Naive B cell (primary cell): Measurements from ENCODE around the gene MAPKAP1. TPM values are rescaled to one million over a fixed set of nuclear protein-coding genes. Genes with fewer than 3 reads are reported as not detected.

ENCODE experiments used
- ATAC-seq, 2 donors: fragments of 150-1000 bp; cut with Tn5 transposase; 2 replicates each; pipeline ENCODE4 v1.10.0; 2021; ENCODE audit warnings: low read depth in 2 of 2, mild to moderate bottlenecking in 2 of 2, moderate library complexity in 2 of 2
- DNase-seq: peaks from one replicate; pipeline ENCODE4 v3.0.0; 2022
- H3K27ac Mint-ChIP-seq, 6 donors: one replicate each; pipeline ENCODE4 v1.8.0; 2020 to 2022; ENCODE audit warnings: mild to moderate bottlenecking in 6 of 6, mixed read lengths in 6 of 6, moderate library complexity in 5 of 6, inconsistent platforms in 2 of 6
- H3K27me3 Mint-ChIP-seq, 3 donors: one replicate each; pipeline ENCODE4 v1.8.0; 2021 to 2022; ENCODE audit warnings: mixed read lengths in 3 of 3, mild to moderate bottlenecking in 1 of 3
- H3K36me3 Mint-ChIP-seq, 2 donors: one replicate each; pipeline ENCODE4 v1.8.0; 2020 to 2022; ENCODE audit warnings: mixed read lengths in 2 of 2, inconsistent platforms in 1 of 2, mild to moderate bottlenecking in 1 of 2
- H3K4me1 Mint-ChIP-seq, 3 donors: one replicate each; pipeline ENCODE4 v1.8.0; 2020 to 2022; ENCODE audit warnings: mixed read lengths in 3 of 3, inconsistent platforms in 1 of 3, mild to moderate bottlenecking in 1 of 3, moderate library complexity in 1 of 3
- H3K4me3 Mint-ChIP-seq, 8 donors: one replicate each; pipeline ENCODE4 v1.8.0; 2020 to 2022; ENCODE audit warnings: mild to moderate bottlenecking in 8 of 8, mixed read lengths in 8 of 8, moderate library complexity in 8 of 8, inconsistent platforms in 2 of 8
- H3K9me3 Mint-ChIP-seq, 7 donors: one replicate each; pipeline ENCODE4 v1.8.0; 2020 to 2022; ENCODE audit warnings: mixed read lengths in 7 of 7, mild to moderate bottlenecking in 5 of 7, inconsistent platforms in 2 of 7, moderate library complexity in 1 of 7
- polyA plus RNA-seq, 6 donors: library from polyadenylated mRNA; unstranded; fragments of 300-500 nt; fragmentation: Illumina TruSeq; gene quantifications; one replicate each; pipeline ENCODE4 v1.2.3, GENCODE V29; 2021; ENCODE audit warnings: low read depth in 6 of 6

MAPKAP1 gene
- polyA plus RNA-seq, 6 donors from 2014 or later = 62.4 to 76.1 (median 67.7) TPM

DNA sequence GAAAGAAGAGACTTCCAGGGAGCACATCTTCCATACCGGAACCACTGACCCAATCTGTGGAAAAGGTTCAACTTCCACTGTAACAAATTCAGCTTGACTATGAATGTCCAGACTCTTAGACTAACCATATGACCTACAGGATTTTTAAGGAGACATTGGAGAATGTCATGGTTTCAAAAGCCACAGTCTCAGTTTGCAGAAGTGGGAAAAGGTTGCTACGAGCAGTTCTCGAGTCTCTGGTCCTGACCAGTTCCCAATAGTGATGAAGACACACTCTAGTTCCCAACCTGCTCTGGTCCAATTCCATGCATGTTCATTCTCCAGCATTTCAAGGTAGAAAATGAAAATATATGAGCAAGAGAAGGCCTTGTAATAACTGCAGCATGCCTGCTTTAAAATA is 158.0 kb downstream of the MAPKAP1 start:
- Mint-ChIP-seq H3K27me3 (no peaks in the 10 kb centered on the region), H3K27ac (no peak overlapping the region), H3K4me3 (no peak overlapping the region), H3K4me1 (peaks cover 0 to 2% (median under 1%) of the 10 kb centered on the region in 3 donors), H3K36me3 (peaks cover 0 to 6% of the 10 kb centered on the region in 2 donors), H3K9me3 (no peaks in the 10 kb centered on the region)
- ATAC-seq (no peak), DNase-seq (no peak)

DNA sequence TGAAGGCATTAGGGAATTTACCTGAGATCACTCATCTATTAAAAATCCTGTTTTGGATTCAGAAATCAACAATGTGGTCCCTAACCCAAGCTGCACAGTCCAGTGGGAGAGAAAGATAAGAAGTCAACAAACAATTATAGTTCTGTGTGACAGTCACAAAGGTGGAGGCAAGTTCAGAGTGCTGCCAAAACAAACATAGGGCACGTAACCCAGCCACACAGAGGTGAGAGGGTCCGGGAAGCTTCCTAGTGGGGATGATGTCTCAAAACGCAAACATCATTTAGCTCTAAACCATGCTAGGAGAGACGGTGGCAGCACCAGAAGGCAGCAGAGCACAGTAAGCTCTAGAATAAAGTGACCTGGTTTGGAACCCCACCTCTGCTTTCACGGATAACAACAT is 158.9 kb downstream of the MAPKAP1 start:
- no peaks in the 10 kb centered on the region for H3K9me3 Mint-ChIP-seq

DNA sequence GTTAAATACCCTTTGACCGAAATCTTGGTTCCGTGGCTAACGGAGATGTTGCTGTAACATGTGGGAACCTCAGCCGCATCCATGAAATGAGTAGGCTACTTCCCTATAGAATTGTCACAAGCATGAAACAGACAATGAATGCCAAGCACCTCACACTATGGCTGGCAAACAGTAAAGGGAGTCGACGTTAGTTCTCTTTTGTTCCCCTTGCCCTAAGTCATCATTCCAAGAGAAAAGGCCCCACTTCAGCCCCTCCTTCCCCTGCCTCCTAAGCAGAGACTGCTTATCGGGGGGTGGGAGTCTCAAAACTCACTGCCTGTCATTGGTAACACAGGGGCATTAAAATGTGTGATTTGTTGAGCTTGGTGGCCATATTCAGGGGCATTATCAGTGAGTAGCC is 159.6 kb downstream of the MAPKAP1 start:
- Mint-ChIP-seq H3K4me1 (no peaks in the 10 kb centered on the region), H3K9me3 (no peaks in the 10 kb centered on the region), H3K27me3 (no peaks in the 10 kb centered on the region), H3K27ac (no peak overlapping the region), H3K36me3 (peaks cover under 1 to 11% of the 10 kb centered on the region in 2 donors), H3K4me3 (no peak overlapping the region)
- DNase-seq (no peak), ATAC-seq (no peak)

More for the DNA sequence above, 158.9 kb downstream of the MAPKAP1 start:
- ATAC-seq (no peak), DNase-seq (no peak)
- Mint-ChIP-seq H3K27ac (no peak overlapping the region), H3K36me3 (peaks cover 0 to 5% of the 10 kb centered on the region in 2 donors), H3K4me1 (no peaks in the 10 kb centered on the region), H3K4me3 (no peak overlapping the region), H3K27me3 (no peaks in the 10 kb centered on the region)

DNA sequence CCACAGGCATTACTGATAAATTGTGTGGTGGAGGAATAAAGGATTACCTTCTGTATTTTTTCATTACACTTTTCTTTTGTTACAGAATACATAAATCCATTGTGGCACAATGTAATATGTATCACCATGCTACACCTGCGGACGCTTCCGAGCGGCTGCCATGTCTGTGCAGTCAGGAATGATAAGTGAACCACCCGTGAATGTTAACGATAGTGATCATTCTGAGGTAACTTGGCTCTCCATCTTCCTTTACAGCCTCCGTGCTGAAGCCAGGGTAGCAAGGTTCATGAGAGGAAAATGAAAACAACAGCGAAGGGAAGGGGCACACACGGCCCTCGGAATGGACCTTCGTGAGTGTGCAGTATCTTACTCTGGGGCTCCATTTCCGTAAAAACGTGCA is 161.2 kb downstream of the MAPKAP1 start:
- DNase-seq = no peak
- Mint-ChIP-seq H3K36me3 (peaks cover 14 to 21% of the 10 kb centered on the region in 2 donors), H3K9me3 (no peaks in the 10 kb centered on the region), H3K27me3 (no peaks in the 10 kb centered on the region), H3K4me3 (no peak overlapping the region), H3K27ac (no peak overlapping the region), H3K4me1 (no peaks in the 10 kb centered on the region)
- no peak for ATAC-seq

DNA sequence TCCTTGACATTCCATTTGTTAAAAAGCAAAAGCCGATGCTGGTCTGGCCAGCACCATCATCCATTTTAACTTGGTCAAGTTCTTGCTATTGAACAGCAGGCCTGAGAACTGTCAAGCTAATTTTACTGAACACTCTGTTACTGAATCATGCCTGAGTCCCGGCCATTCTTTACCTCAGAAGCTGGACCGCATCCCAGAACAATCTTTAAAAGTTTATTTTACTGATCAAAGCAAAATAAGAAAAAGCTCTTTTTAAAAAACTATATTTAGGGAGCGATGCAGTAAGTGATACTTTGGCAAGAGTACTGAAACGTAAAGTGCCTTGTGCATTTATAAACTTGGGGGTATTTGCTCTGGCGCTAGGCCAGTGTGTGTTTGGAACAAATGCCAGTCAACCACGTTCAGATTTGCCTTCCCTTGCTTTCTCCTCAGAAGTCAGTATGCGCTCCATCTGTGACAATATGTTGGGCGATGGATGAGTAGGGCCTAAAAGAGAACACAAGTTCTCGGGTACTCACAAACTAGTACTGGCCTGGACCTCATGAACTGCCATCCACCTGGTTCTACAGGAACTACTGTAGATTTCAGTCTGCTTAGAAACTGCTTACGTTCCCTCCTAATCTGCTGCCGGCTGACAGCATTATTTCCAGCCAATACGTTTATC is 161.9 kb downstream of the MAPKAP1 start:
- Mint-ChIP-seq H3K36me3 (peaks cover 21 to 24% of the 10 kb centered on the region in 2 donors), H3K4me1 (no peaks in the 10 kb centered on the region), H3K27me3 (no peaks in the 10 kb centered on the region), H3K9me3 (no peaks in the 10 kb centered on the region), H3K4me3 (no peak overlapping the region), H3K27ac (no peak overlapping the region)
- ATAC-seq = no peak
- no peak for DNase-seq

DNA sequence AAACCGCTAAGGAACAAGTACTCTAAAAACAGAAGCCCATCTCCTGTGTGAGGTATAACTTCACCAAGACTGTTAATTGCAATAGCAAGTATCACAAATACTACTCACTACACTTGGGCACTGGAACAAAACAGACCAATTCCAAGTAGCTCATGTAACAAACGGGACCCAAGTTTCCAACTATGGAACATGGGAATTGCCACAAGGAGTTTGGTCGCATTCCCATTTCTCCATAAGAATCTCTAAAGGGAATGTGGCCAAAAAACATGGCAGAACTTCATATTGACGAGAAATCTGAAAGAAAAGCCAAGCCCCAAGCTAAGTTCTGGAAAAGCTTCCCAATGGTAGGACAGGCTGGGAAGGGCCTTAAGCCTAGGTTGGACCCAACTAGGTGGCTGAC is 162.5 kb downstream of the MAPKAP1 start:
- no peak for ATAC-seq
- no peaks in the 10 kb centered on the region for H3K9me3 Mint-ChIP-seq
- H3K4me1 Mint-ChIP-seq = no peaks in the 10 kb centered on the region
- DNase-seq = no peak
- no peak overlapping the region for H3K4me3 Mint-ChIP-seq
- H3K27ac Mint-ChIP-seq = no peak overlapping the region
- no peaks in the 10 kb centered on the region for H3K27me3 Mint-ChIP-seq
- peaks cover 21 to 22% of the 10 kb centered on the region in 2 donors for H3K36me3 Mint-ChIP-seq

DNA sequence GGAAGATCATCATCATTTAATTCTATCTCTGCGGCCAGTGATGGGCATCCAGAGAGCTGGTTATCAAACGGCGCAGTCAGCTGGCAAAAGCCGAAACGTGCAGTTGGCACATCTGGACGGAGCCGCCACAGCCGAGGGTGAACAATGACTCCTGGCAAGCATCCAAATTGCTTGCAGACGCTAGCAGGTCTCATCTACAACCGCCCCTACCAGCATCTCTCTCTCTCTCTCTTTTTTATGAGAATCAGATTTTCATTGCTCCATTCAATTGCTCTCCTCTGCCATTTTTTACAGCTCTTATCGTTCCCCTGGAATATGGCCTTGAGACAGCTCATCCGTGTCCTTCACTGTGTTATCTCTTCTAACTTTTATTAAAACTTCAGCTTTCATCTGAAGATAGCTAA is 165.2 kb downstream of the MAPKAP1 start:
- Mint-ChIP-seq H3K4me1 (peaks cover 5 to 7% (median 7%) of the 10 kb centered on the region in 3 donors), H3K9me3 (no peaks in the 10 kb centered on the region), H3K27ac (peak overlapping the region in 1 of 6 donors; percentile 86), H3K36me3 (peaks cover 28 to 33% of the 10 kb centered on the region in 2 donors), H3K27me3 (no peaks in the 10 kb centered on the region), H3K4me3 (no peak overlapping the region)
- no peak for ATAC-seq
- DNase-seq = no peak

DNA sequence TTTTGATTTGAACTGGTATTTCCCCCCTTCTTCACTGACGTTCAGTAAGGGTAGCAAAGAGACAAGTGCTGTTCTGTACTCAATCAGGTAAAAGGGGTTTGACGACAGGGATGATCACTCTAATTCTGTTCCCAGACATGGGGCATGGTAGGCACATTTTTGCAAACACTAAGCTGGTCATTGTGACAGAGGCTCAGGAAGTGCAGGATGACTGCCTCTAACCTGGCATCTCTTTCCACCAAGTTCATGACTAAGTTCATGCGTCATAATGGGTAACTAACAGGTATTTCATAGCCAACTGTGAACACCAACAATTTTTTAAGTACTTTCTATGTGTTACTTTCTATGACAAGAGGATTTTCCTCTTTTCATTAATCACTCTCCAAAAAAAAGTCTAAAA is 166.5 kb downstream of the MAPKAP1 start:
- no peaks in the 10 kb centered on the region for H3K9me3 Mint-ChIP-seq
- ATAC-seq (no peak), DNase-seq (no peak)
- peaks cover 28 to 33% of the 10 kb centered on the region in 2 donors for H3K36me3 Mint-ChIP-seq
- no peak overlapping the region for H3K4me3 Mint-ChIP-seq
- peak overlapping the region in 2 of 6 donors; percentile 19 to 27 for H3K27ac Mint-ChIP-seq
- H3K27me3 Mint-ChIP-seq = no peaks in the 10 kb centered on the region
- peaks cover 5 to 7% (median 7%) of the 10 kb centered on the region in 3 donors for H3K4me1 Mint-ChIP-seq

DNA sequence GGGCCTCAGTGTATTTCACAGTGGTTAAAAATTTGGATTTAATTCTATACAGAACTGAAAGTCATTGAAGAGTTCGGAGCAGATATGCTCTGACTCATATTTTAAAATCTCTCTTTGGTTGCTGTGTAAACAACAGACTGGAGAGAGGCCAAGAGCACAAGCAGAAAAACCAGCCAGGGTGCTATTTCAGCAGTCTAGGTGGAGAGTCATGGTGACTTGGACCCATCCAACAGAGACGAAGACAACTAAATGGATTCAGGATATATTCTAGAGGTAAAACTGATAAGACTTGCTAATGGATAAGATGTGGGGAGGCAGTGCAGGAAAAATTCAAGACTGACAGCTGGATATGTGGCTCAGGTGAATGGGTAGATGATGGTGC is 168.9 kb downstream of the MAPKAP1 start:
- no peaks in the 10 kb centered on the region for H3K27me3 Mint-ChIP-seq
- no peaks in the 10 kb centered on the region for H3K9me3 Mint-ChIP-seq
- H3K4me1 Mint-ChIP-seq = peaks cover 7 to 11% (median 7%) of the 10 kb centered on the region in 3 donors
- H3K36me3 Mint-ChIP-seq = peaks cover 28 to 33% of the 10 kb centered on the region in 2 donors
- ATAC-seq (no peak), DNase-seq (no peak)
- peak overlapping the region in 3 of 6 donors; percentile 18 to 60 (median 22) for H3K27ac Mint-ChIP-seq
- no peak overlapping the region for H3K4me3 Mint-ChIP-seq

DNA sequence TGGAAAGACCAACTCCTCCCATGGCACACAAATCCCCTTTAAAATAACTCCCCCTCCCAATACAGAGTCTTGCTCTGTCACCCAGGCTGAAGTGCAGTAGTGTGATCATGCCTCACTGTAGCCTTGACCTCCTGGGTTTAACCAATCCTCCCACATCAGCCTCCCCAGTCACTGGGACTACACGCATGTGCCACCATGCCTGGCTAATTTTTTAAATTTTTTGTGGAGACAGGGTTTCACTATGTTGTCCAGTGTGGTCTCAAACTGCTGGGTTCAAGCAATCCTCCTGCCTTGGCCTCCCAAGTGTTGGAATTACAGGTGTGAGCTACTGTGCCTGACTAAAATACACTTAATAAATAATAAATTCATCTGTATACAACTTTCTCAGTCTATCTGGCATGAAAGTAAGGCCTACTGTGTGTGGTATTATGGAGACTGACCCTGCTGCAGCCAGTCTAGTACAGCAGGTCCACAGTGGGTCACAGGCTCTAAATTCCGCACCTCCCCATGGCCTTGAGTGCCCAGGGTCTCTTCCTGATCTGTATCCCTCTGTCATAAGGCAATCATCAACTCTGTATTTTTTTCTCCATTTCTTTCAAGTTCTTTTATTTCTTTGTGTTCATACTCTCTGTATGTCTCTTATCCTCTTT is 169.4 kb downstream of the MAPKAP1 start:
- Mint-ChIP-seq H3K4me1 (peaks cover 10 to 15% (median 11%) of the 10 kb centered on the region in 3 donors), H3K36me3 (peaks cover 23 to 33% of the 10 kb centered on the region in 2 donors), H3K27me3 (no peaks in the 10 kb centered on the region), H3K27ac (peak overlapping the region in 3 of 6 donors; percentile 16 to 72 (median 64)), H3K9me3 (no peaks in the 10 kb centered on the region), H3K4me3 (no peak overlapping the region)
- DNase-seq = no peak
- ATAC-seq = no peak

DNA sequence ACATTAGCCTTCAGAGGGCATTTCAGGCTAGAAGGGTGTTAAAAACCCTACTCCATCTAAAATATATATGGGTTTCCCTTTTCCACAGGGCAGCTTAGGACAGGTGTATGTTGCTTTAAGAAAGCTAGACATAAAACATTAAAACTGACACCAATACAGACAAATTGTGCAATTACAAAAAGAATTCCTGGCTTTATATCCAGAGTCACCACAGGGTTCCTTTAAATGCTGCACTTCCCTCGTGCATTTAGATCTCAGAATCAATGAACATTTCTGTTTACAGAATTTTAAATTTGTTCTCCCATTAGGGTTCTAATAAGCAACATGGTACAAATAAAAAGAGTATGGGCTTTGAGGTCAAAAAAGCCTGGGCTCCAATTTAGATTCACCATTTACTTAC is 170.2 kb downstream of the MAPKAP1 start:
- peaks cover 17 to 26% of the 10 kb centered on the region in 2 donors for H3K36me3 Mint-ChIP-seq
- H3K27me3 Mint-ChIP-seq = no peaks in the 10 kb centered on the region
- no peak for ATAC-seq

DNA sequence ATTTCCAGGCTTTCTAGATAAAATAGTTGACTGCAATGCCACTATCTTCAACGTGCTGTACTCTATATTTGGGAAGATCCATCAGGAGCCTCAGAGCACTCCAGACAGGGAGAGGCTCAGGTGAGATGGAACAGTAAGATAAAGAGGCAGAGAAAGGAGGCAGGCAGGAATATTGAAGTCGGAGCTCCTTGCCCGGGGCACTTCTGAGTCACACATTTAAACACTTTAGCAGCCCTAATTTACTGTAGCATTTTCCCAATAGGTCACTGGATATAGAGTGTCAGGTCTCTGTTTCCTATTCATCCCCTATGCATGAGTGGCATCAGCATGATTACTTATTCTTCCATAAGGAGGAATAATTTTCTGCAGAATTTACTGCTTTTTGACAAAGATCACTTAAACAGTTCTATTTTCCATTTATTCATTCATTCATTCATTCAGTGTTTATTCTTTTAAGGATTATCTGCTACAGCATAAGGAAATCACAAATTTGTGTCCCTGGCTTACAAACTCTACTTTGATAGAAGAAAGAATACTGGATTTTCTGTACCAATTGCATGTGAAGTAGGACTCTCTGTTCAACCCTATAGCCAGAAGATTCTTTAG is 170.7 kb downstream of the MAPKAP1 start:
- Mint-ChIP-seq H3K27ac (peak overlapping the region in 1 of 6 donors; percentile 20), H3K4me1 (peaks cover 15 to 26% (median 17%) of the 10 kb centered on the region in 3 donors), H3K36me3 (peaks cover 14 to 23% of the 10 kb centered on the region in 2 donors), H3K4me3 (no peak overlapping the region), H3K27me3 (no peaks in the 10 kb centered on the region), H3K9me3 (no peaks in the 10 kb centered on the region)
- DNase-seq (no peak), ATAC-seq (no peak)

More for the DNA sequence above, 170.2 kb downstream of the MAPKAP1 start:
- H3K4me1 Mint-ChIP-seq = peaks cover 14 to 22% (median 15%) of the 10 kb centered on the region in 3 donors
- H3K4me3 Mint-ChIP-seq = no peak overlapping the region
- H3K27ac Mint-ChIP-seq = peak overlapping the region in 2 of 6 donors; percentile 4 to 20
- no peaks in the 10 kb centered on the region for H3K9me3 Mint-ChIP-seq
- DNase-seq = no peak

DNA sequence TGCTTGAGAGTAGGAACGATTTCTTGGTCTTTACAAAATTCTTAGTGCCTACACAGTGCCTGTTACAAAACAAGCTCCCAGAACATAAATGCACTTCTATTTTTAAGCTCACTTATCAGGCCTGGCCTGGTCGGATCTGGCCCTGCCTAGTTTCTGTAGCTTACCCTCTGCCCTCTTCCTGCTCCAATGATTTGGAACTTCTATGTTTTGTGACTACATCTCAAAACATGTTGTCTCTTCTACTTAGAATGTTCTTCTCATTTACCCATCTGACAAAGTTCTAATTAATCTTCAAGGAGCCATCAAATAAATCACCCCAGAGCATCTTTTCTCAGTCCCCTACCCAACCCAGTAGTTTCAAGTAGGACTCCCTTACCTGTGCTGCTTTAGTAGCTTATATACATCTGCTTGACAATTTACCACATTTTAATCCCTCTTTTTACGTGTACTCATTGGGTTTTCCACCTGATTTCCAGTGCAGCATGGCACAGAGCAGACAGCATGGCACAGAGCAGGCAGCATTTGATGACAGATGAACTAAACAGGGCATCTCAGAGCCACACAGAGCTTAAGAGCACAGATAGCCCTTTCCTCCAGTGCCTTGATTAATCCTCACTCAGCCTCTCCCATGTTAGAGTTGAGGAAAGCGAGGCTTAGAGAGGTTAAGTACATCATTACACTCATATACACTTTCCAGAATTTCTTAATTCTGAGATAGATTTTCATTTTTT is 171.9 kb downstream of the MAPKAP1 start:
- no peak overlapping the region for H3K4me3 Mint-ChIP-seq
- H3K36me3 Mint-ChIP-seq = peaks cover 6 to 11% of the 10 kb centered on the region in 2 donors
- peak; percentile 39 to 47 for ATAC-seq
- peak; percentile 6 for DNase-seq
- peaks cover 24 to 37% (median 28%) of the 10 kb centered on the region in 3 donors for H3K4me1 Mint-ChIP-seq
- H3K27ac Mint-ChIP-seq = no peak overlapping the region
- H3K9me3 Mint-ChIP-seq = no peaks in the 10 kb centered on the region
- H3K27me3 Mint-ChIP-seq = no peaks in the 10 kb centered on the region
